ENCODE data around the gene EIF4H. TPM values are rescaled to one million over a fixed set of nuclear protein-coding genes. Genes with fewer than 3 reads are reported as not detected.

Gene EIF4H
- total RNA-seq, 1 donor from 2014 or later = 214 TPM

GRCh38 chr7:74230446-74231231 is 56.5 kb downstream of the EIF4H start:
- Histone ChIP-seq H3F3A (ENCODE audit: low read depth) (no peaks in the 10 kb centered on the region), H3K27me3 (no peaks in the 10 kb centered on the region), H4K20me1 (ENCODE audit: low read depth) (no peaks in the 10 kb centered on the region), H3K27ac (no peak overlapping the region), H3K4me2 (no peak overlapping the region), H3K4me1 (no peaks in the 10 kb centered on the region), H3K79me2 (ENCODE audit: low read depth) (no peaks in the 10 kb centered on the region), H2AFZ (replicated peaks) (no peak overlapping the region), H3K36me3 (peaks cover 4% of the 10 kb centered on the region), H3K4me3 (no peak overlapping the region), H3K9ac (no peak overlapping the region), H3K9me3 (ENCODE audit: low read depth) (no peaks in the 10 kb centered on the region)
- H3K27ac Mint-ChIP-seq = no peak overlapping the region
- DNase-seq (ENCODE audit: low spot score) = no peak
- no peaks in the 10 kb centered on the region for H3K9me3 Mint-ChIP-seq
- peaks cover 31% of the 10 kb centered on the region for H3K36me3 Mint-ChIP-seq
- TF ChIP-seq EZH2 (IDR thresholded peaks at IDR 0.05) (no peak), EZH2phosphoT487 (IDR thresholded peaks at IDR 0.05) (no peak), CTCF (IDR thresholded peaks at IDR 0.05) (no peak)
- no peak overlapping the region for H3K4me3 Mint-ChIP-seq
- H3K27me3 Mint-ChIP-seq (ENCODE audit: insufficient read depth, low read depth) = no peaks in the 10 kb centered on the region
- H3K4me1 Mint-ChIP-seq = no peaks in the 10 kb centered on the region

- Mint-ChIP-seq H3K36me3 (peaks cover 31% of the 10 kb centered on the region), H3K27me3 (ENCODE audit: insufficient read depth, low read depth) (no peaks in the 10 kb centered on the region), H3K27ac (no peak overlapping the region)
Measured at GRCh38 chr7:74231232-74231590, 57.1 kb downstream of the EIF4H start.

GRCh38 chr7:74233655-74234285 is 59.6 kb downstream of the EIF4H start:
- Histone ChIP-seq H2AFZ (replicated peaks) (no peak overlapping the region), H3K4me2 (no peak overlapping the region), H4K20me1 (ENCODE audit: low read depth) (no peaks in the 10 kb centered on the region), H3K4me3 (no peak overlapping the region), H3F3A (ENCODE audit: low read depth) (no peaks in the 10 kb centered on the region), H3K36me3 (peaks cover 4% of the 10 kb centered on the region), H3K4me1 (no peaks in the 10 kb centered on the region), H3K27me3 (no peaks in the 10 kb centered on the region), H3K27ac (no peak overlapping the region), H3K9me3 (ENCODE audit: low read depth) (no peaks in the 10 kb centered on the region), H3K79me2 (ENCODE audit: low read depth) (no peaks in the 10 kb centered on the region), H3K9ac (no peak overlapping the region)
- H3K9me3 Mint-ChIP-seq = no peaks in the 10 kb centered on the region
- H3K27ac Mint-ChIP-seq = no peak overlapping the region
- H3K36me3 Mint-ChIP-seq = peaks cover 31% of the 10 kb centered on the region
- peaks cover 3% of the 10 kb centered on the region for H3K27me3 Mint-ChIP-seq (ENCODE audit: insufficient read depth, low read depth)
- no peak for DNase-seq (ENCODE audit: low spot score)
- H3K4me3 Mint-ChIP-seq = no peak overlapping the region
- H3K4me1 Mint-ChIP-seq = no peaks in the 10 kb centered on the region
- TF ChIP-seq CTCF (IDR thresholded peaks at IDR 0.05) (no peak), EZH2phosphoT487 (IDR thresholded peaks at IDR 0.05) (no peak), EZH2 (IDR thresholded peaks at IDR 0.05) (no peak)

More at GRCh38 chr7:74231232-74231590, 57.1 kb downstream of the EIF4H start:
- Histone ChIP-seq H4K20me1 (ENCODE audit: low read depth) (no peaks in the 10 kb centered on the region), H3K4me3 (no peak overlapping the region), H3K27ac (no peak overlapping the region), H3K79me2 (ENCODE audit: low read depth) (no peaks in the 10 kb centered on the region), H3K9me3 (ENCODE audit: low read depth) (no peaks in the 10 kb centered on the region), H3F3A (ENCODE audit: low read depth) (no peaks in the 10 kb centered on the region), H3K36me3 (peaks cover 4% of the 10 kb centered on the region), H2AFZ (replicated peaks) (no peak overlapping the region), H3K9ac (no peak overlapping the region), H3K4me1 (no peaks in the 10 kb centered on the region), H3K27me3 (no peaks in the 10 kb centered on the region), H3K4me2 (no peak overlapping the region)
- TF ChIP-seq CTCF (IDR thresholded peaks at IDR 0.05) (no peak), EZH2phosphoT487 (IDR thresholded peaks at IDR 0.05) (no peak), EZH2 (IDR thresholded peaks at IDR 0.05) (no peak)
- DNase-seq (ENCODE audit: low spot score) = no peak
- no peaks in the 10 kb centered on the region for H3K9me3 Mint-ChIP-seq
- H3K4me1 Mint-ChIP-seq = no peaks in the 10 kb centered on the region
- H3K4me3 Mint-ChIP-seq = no peak overlapping the region
